GM18499 (cell line): ENCODE results near the gene KIAA0513.
A peak's percentile ranks its signal among the peaks of the same experiment; 100 is the strongest.

Source experiments
- ATAC-seq: cut with Tn5 transposase; IDR thresholded peaks from one replicate; pipeline ENCODE4 v1.9.1; 2021; ENCODE audit warnings: moderate number of reproducible peaks; ENCODE audit not compliant: insufficient read depth, unreplicated experiment

The KIAA0513 gene, protein sequence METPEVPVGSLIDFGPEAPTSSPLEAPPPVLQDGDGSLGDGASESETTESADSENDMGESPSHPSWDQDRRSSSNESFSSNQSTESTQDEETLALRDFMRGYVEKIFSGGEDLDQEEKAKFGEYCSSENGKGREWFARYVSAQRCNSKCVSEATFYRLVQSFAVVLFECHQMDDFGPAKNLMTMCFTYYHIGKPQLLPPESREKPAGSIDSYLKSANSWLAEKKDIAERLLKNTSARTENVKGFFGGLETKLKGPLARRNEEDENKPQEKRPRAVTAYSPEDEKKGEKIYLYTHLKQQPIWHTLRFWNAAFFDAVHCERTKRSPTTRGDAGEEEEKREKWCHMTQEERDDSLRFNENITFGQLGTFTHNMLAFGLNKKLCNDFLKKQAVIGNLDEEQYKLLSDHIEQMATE

DNA sequence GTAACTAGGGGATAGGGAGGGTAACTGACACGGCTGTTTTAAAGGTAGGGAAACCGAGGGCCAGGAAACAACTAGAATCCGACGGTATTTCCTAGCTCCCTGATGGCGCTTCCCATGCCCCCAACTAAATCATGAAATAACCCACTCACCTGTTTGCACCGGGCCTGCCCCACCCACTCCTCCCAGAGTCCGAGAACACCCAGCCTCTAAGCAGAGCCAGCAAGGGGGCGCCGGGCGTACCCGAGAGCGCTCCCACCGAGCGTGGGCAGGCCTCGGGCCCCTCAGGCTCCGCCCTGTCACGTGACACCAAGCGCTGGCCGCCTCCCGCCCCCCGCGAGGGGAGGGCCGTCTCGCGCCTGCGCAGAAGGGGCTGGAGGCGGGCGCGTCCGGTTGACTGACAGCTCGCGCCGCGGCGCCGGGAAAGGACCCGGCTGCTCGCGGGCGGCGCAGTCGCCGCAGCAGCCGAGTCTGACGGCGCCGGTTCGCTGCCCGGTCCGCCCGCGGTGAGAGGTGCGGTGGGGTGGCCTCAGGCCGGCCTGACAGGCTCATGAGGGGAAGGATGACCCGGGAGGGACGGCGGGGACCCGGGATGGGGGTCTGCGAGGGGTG, at the start of gene KIAA0513:
KIAA0513 (plus strand) TSS at position 447 of the 609 bp plus-strand sequence. CDS start 39,277 bp downstream, outside the sequence.
- peak; percentile 49 for ATAC-seq

DNA sequence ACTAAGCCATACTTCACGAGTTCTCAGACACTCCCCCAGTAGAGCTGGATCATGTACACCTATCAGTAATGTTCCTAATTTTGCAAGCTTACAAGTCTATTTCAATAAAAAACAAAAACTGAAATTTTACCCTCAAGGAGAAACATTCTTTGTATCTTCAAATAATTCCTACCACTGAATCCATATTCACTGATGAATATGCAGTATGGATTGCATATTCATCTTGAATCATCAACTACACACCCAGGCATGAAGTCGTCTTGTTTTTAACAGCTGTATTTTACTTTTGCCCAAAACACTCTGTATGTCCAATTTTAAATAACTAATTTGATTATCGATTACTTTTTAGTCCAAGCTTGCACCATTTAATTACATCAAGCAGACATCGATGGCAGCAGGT, 48.1 kb upstream of the KIAA0513 start:
- ATAC-seq, result no peak

DNA sequence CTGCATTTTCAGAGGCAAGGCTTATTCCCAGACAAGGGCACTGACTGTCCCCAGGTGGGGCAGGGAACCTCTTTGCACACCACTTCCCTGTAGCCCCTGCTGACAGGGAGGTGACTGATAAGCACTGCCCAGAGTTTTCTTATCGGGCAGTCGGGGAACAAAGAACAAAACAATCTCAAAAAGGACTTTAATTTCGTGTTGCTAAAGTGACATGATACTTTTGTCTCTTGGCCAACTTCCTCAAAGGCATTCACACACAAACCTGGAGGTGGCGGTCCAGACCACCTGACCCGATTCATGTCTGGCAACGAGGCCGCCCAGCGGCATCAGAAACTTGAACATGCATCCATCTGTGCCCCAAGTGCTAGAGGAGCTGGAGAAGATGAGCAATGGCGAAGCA, 45.2 kb upstream of the KIAA0513 start:
- ATAC-seq, result no peak

DNA sequence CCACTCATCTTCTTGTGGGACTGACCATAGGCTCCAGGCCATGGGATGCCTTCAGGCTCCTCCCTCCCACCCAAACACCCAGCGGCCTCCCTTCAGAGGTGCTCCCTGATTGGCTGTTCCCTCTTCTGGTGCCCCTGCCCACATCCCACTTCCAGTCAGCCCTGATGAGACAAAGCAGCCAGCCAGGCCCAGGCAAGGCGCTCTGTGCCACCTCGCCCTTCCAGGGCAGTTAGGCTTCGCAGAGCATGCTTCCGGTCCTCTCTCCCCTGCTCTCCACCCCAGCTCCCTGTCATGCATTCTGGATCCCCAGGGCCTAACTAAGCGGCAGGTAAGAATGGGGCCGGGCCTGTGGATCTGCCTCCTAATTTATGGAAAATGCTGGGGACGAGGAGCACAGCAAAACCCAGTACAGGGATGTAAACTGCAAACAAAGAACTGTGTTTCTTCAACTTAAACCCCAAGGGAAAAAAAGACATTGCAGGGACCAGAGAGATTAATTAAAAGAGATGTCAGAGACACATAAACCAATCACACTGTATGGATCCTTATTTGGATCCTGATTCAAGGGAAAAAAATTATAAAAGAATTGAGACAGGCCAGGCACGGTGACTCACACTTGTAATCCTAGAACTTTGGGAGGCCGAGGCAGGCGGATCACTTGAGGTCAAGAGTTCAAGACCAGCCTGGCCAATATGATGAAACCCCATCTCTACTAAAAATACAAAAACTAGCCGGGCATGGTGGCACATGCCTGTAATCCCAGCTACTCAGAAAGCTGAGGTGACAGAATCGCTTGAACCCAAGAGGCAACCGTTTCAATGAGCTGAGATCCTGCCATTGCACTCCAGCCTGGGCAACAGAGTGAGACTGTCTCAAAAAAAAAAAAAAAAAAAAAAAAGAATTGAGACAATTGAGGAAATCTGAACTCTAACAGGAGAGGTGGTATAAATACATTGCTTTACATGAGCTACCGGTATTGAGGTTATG, 42.2 kb upstream of the KIAA0513 start:
- ATAC-seq, result no peak

DNA sequence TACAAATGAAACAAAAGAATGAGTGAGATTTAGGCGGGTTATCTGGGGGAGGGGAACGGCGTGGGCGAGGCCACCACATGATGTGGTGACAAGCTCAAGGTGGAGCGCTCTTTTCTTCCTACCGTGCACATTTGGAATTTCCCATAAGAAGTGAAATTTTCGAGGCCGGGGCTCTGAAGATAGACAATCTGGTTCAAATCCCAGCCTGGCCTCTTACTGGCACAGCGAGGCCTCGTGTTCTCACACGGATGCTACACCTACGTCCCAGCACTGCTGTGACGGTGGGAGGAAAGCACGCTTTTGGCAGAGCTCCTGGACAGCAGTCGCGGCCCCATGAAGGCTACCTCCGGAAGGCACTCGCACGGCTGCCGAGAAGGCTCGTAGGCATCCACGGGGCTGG, 41.5 kb upstream of the KIAA0513 start:
- no peak for ATAC-seq

DNA sequence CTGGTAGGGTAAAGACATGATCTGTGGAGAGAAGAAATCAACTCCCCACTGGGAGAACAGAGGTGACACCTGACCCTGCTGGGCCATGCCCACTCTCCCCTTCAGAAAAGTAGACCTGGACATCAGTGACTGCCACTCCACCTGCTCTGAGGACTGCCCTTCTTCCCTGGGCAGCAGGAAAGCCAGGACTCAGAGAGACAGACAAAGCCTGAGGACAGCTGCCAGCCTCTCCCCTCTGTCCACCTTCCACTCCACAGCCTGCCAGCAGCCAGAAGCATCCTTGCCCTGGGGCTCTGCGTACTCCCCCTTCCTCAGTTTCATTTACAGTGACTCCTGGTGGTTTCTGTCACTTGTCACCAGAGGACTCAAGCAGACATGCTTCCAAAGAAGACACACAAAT, 40.7 kb upstream of the KIAA0513 start:
- no peak for ATAC-seq

DNA sequence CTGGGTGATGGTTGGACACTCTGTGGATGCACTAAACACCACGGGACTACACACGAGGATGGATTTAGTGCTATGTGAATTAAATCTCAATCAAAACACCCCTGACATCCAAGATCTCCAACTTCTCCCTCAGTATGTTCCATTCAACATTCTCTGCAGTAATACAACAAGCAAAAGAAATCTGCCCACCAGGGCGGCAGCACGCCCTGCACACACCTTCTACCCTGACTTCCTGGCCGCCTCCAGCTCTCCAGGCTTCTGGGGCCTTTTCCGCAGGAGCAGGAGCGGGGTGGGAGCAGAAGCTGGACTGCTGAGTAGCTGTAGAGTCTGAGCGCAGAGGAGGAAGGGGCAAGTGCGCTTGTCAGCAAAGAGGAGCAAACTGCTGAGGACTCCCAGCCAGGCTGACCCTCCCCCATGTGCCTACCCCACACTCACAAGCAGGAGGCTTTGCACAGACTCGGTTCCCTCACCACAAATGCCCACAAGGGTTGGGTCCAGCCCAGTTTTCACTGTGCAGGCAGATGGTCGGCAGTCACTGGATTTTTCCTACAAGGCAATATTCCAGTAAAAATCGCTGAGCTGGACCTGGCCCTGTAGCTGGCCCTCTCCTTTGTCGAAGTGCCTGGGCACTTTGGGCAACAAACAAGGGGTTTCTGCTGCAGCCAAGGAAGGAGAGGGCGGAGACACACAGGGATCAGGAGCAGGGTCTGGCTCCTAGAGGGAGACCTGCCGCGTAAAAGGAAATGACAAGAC, 39.1 kb upstream of the KIAA0513 start:
- ATAC-seq, result no peak

DNA sequence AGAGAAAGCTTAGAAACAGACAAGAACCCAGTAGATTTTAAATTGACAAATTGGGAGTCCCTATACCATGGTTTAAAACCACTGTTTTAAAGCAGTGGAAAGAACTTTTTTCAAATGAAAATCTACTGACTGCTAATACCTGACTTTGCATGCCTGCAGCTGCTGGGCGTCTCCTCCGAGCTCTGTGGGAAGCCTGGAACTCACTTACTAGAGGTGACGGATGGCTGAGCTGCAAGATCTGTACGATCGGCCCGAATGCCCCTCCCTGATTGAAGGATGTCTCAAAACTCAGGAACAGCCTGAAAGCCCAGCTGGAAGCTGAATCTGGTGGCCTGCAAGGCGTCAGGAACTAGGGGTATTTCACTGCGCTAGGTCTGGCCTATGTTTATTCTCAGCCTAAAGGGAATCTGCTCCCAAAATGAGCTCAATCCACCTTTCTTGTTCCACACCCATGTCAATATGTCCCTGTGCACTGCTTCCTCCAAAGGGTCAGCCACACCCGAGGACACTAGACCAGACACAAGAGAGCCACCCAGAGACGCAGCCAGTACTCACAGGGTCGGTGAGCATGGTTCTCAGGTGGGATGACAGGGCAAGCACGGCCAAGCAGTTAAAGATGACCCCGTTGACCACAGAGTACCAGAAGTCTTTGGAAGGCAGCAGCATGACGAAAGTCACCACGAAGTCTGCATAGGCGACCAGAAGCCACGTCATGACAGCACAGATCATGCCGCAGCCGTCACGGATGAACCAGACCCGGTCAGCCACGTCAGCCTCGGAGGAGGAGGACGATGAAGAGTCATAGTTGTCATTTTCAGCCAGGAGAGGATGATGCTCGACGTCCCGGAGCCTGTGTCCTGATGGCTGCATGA, 37.6 kb upstream of the KIAA0513 start:
- no peak for ATAC-seq

DNA sequence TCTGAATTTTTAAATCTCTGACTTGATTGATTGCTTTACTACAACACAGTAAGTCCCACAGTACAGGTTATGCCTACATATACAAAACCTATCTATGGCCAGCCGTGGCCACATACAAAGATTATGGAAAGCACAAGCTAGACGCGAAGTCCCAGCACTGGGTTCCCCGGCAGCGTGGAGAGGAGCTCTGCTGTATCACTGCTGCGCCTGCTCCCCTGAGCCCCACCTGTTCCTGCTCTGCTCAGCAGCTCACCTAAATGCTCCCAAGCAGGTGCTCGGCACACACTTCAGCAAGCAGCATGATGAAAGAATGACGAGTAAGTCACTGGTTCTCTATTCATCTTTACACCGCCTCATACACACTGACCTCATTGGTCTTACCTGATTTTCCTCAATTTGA, 36.8 kb upstream of the KIAA0513 start:
- no peak for ATAC-seq

DNA sequence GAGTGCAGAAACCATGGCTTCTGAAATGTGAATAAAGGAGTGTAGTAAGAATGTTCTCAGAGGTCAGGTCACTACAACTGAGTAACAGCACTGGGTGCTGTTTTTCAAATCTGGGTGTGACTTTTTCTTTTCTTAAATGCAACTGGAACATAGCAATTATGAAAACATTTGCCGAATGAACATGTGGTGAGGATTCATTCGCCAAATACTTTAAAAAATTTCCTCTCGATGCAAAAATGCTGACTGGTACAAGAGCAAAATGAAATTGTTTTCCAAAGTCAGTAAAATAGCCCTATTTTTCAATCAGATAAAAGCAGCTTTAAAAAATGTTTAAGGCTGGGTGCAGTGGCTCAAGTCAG, 34.9 kb upstream of the KIAA0513 start:
- no peak for ATAC-seq

DNA sequence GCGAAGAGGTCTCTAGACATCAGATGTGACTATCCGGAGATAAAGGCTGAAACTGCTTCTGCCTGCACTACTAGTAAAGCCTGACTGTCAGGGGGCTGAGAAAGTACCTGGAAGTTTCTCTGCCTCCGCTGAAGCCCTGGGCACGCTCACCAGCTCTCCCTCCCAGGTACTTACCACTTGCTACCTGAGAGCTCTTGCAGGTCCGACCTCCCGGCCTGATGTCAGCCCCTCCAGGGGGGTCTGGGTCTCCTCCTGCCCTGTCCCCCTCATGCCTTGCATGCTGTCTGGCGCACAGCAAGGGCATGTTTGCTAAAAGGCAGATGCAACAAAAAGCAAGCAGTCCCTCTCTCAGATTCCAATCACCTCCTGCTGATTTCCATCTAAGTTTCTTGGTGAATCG, 33.7 kb upstream of the KIAA0513 start:
- ATAC-seq, result no peak

DNA sequence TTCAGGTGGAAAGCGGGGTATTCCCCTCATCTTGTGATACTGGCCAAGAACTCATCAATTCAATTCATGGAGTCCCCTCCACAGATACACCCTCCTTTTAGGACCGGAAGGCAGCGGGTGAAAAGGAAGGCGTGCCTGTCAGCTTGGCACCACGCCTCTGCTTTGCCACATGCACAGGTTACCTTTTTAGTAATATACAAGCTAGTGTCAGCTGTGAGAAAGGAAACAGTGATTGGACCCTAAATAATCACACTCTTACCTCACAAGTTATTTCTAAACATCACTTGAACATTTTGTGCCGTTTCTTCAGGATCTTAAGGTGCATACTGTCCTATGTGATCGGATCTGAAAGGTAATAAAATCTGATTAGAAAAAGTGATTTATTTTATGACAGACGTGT, 31.9 kb upstream of the KIAA0513 start:
- ATAC-seq, result no peak

DNA sequence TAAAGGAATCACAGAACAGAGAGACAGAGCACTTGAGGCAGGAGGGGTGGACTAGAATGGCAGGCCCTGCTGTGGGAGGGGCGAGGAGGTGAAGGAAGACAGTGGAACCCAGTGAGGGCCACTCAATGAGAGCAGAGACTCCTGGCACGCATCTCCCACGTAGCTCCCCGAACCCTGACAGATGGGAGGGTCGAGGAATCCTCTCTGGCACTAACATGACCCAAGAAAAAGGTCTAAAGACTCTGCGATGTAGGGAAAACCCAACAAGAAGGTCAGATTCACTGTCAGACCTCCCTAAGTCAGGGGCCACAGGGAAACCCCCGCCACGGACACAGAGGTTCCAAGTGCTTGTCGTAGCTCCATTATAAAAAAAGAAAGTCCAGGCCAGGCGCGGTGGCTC, 31.2 kb upstream of the KIAA0513 start:
- no peak for ATAC-seq

DNA sequence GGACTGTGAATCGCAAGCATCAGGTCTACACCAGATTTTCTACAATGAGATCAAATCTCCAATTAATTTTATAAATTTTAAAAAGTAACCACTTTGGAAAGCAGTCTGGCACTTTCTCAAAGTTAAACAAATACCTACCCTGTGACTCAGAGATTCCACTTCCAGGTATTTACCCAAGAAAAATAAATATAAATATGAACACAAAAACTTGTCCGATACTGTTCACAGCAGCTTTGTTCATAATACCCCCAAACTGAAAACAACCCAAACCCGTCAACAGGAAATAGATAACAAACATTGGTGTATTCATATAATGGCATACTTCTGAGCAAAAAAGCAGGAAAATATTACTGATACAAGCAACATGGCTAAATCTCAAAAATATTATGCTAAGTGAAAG, 28.4 kb upstream of the KIAA0513 start:
- no peak for ATAC-seq

DNA sequence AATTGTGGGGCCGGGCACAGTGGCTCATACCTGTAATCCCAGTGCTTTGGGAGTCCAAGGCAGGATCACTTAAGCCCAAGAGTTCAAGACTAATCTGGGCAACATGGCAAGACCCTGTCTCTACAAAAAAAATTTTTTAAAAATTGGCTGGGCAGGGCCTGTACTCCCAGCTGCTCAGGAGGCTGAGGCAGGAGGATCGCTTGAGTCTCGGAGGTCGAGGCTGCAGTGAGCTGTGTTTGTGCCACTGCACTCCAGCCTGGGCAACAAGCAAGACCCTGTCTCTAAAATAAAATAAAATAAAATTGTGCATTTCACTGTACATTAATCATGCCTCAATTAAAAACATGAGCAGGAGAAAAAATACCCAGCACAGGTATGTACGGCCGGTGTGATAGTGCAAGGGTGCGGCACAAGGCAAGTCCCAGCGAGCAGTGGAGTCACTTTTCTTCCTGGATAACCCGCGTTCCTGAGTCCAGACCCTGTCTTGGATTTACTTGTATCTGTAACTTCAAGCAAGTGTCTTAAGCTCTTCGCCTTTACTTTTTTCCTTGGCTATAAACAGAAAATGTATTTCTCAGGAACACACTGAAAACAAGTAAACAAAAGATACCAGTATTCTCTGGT, 27.6 kb upstream of the KIAA0513 start:
- no peak for ATAC-seq

DNA sequence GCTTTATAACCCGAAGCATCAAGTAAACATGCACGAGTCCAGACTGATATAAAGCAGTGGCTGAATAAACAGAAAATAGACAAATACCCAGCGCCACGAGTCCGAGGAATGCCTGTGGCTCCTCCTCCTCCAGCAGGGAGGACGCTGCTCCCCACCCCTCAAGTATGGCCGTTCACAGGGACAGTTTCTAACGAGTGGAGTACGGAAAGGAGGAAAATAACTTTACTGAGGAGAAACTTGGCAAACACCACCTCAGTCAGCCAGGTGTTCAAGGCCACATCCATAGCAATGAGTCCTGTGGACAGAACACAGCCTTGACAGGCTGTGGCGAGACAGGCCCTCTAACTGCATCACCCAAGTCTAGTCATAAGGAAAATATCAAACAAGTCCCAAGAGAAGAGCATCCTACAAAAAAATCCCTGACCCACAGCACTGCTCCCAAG, 25.5 kb upstream of the KIAA0513 start:
- ATAC-seq, result no peak

DNA sequence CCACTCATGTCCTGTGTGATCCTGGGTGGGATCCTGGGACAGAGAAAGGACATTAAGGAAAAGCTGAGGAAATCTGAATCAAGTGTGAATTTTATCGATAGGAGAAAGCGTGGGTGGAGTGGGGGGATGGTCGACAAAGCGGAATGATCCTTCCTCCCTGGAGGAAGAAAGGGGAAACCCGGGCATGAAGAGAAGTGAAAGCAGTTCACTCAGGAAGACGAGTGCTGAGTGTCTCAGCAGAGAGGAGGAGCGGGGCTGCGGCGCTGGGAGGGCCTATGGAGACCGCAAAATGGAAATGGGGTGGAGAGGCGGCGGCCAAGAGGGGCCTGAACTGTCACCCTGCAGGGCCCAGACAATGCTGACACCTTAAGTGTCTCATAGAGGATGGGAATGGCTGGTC, 25.0 kb upstream of the KIAA0513 start:
- ATAC-seq, result no peak

DNA sequence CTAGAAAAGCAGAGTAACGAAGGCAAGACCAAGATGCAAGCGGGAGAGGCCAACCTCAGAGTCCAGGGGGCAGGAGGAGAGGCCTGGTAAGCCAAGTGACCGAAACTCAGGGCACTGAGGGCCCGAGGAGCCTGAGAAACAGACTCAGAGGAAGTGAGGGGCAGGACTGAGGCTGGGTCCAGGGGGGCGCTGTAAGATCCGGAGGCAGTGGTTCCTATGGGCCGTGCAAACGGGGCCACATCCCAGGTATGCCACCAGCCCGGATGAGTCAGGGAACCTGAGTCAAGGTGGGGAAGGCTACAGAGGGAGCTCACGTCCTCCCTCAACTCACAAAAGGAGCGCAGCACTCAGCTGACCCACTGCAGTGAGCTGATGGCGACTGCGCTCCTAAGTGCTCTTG, 24.5 kb upstream of the KIAA0513 start:
- no peak for ATAC-seq
